GM23248 (cell line): Measurements from ENCODE around the gene BSPH1. TPM values are rescaled to one million over a fixed set of nuclear protein-coding genes. Genes with fewer than 3 reads are reported as not detected.

Source experiments
- DNase-seq: peaks from one replicate; pipeline ENCODE4 v3.0.0-alpha.2; 2015
- H2AFZ ChIP-seq: fragments of 200-600 bp; sonication (generic); 2 replicates; pipeline ENCODE4 v1.6.1; 2016; ENCODE audit warnings: antibody characterized with exemption
- H3F3A ChIP-seq: fragments of 200-600 bp; sonication (generic); 2 replicates; pipeline ENCODE4 v1.6.1; 2016; ENCODE audit warnings: mild to moderate bottlenecking, antibody characterized with exemption, mixed run types; ENCODE audit not compliant: insufficient read depth
- H3K27ac ChIP-seq: fragments of 200-600 bp; sonication (generic); 2 replicates; pipeline ENCODE4 v1.5.1; 2016; ENCODE audit warnings: mild to moderate bottlenecking
- H3K27me3 ChIP-seq: fragments of 200-600 bp; sonication (generic); replicated peaks from 2 replicates; pipeline ENCODE4 v1.6.1; 2016; ENCODE audit warnings: mild to moderate bottlenecking; ENCODE audit not compliant: insufficient read depth
- H3K36me3 ChIP-seq: fragments of 200-600 bp; sonication (generic); 2 replicates; pipeline ENCODE4 v1.6.1; 2016; ENCODE audit warnings: low read depth, mild to moderate bottlenecking
- H3K4me1 ChIP-seq: fragments of 200-600 bp; sonication (generic); 2 replicates; pipeline ENCODE4 v1.6.1; 2016; ENCODE audit warnings: mild to moderate bottlenecking; ENCODE audit not compliant: insufficient read depth
- H3K4me2 ChIP-seq: fragments of 200-600 bp; sonication (generic); one replicate; pipeline ENCODE4 v1.6.1; 2016; ENCODE audit warnings: mild to moderate bottlenecking; ENCODE audit not compliant: unreplicated experiment
- H3K4me3 ChIP-seq: fragments of 200-600 bp; sonication (generic); 2 replicates; pipeline ENCODE4 v1.5.1; 2016; ENCODE audit warnings: mild to moderate bottlenecking
- H3K79me2 ChIP-seq: fragments of 200-600 bp; sonication (generic); 2 replicates; pipeline ENCODE4 v1.6.1; 2016; ENCODE audit warnings: mild to moderate bottlenecking; ENCODE audit not compliant: insufficient read depth
- H3K9ac ChIP-seq: fragments of 200-600 bp; sonication (generic); 2 replicates; pipeline ENCODE4 v1.6.1; 2016; ENCODE audit warnings: mild to moderate bottlenecking
- H3K9me2 ChIP-seq: fragments of 200-600 bp; sonication (generic); 2 replicates; pipeline ENCODE4 v1.6.1; 2016; ENCODE audit warnings: mixed run types, mild to moderate bottlenecking, moderate library complexity; ENCODE audit not compliant: insufficient read depth
- H3K9me3 ChIP-seq: fragments of 200-600 bp; sonication (generic); one replicate; pipeline ENCODE4 v1.6.1; 2017; ENCODE audit warnings: low read depth
- H4K20me1 ChIP-seq: fragments of 200-600 bp; sonication (generic); 2 replicates; pipeline ENCODE4 v1.6.0; 2016; ENCODE audit not compliant: insufficient read depth
- EZH2 ChIP-seq: fragments of 200-600 bp; sonication (generic); IDR thresholded peaks from 2 replicates; pipeline ENCODE4 v1.6.1; 2018; ENCODE audit warnings: antibody characterized with exemption, mild to moderate bottlenecking; ENCODE audit not compliant: insufficient read depth, poor library complexity, severe bottlenecking
- EZH2phosphoT487 ChIP-seq: fragments of 200-600 bp; sonication (generic); IDR thresholded peaks from 2 replicates; pipeline ENCODE4 v1.6.1; 2018; ENCODE audit warnings: antibody characterized with exemption, moderate library complexity, mild to moderate bottlenecking, low read depth; ENCODE audit not compliant: insufficient read depth
- WGBS, 2 experiments: methylation state at CpG; one replicate each; pipeline ENCODE4 v1.1.6; 2015 to 2017; ENCODE audit warnings: low lambda C conversion rate in 2 of 2, low coverage in 1 of 2; ENCODE audit errors: missing lambda C conversion rate in 2 of 2; 5-methylcytosine and 5-hydroxymethylcytosine counted together
- in situ Hi-C: fragments of 300-500 bp; cut with MboI; formaldehyde crosslinking; loops from 2 replicates; pipeline ENCODE4 v1.15.0; 2020
- polyA plus RNA-seq: library from polyadenylated mRNA; unstranded; fragments of >200 nt; fragmentation: Nextera tagmentation; extraction: Ambion mirVana; gene quantifications from 2 replicates; pipeline ENCODE4 v1.2.1, GENCODE V29; 2016
- total RNA-seq: library from RNA; depleted of rRNA; stranded (reverse); fragments of >200 nt; shearing (Covaris generic); gene quantifications from 2 replicates; pipeline ENCODE4 v1.2.3, GENCODE V29; 2014

The BSPH1 gene
- total and polyA plus RNA-seq, 2 experiments from 2014 or later: not detected

- no peaks in the 10 kb centered on the region for H3K4me1 ChIP-seq
- no peaks in the 10 kb centered on the region for H3K9me2 ChIP-seq
- no peak overlapping the region for H3K9ac ChIP-seq
- H3K27ac ChIP-seq: no peak overlapping the region
- H3K27me3 ChIP-seq: peaks cover 5% of the 10 kb centered on the region; the same call in 1 of the 2 replicates
- H3K4me2 ChIP-seq: no peak overlapping the region
- H3K4me3 ChIP-seq: no peak overlapping the region
- no peaks in the 10 kb centered on the region for H3K9me3 ChIP-seq
- no peaks in the 10 kb centered on the region for H3F3A ChIP-seq
- WGBS, 2 experiments: 19 to 33% methylated on average over 3 of the region's 3 CpGs
- no peaks in the 10 kb centered on the region for H4K20me1 ChIP-seq
- DNase-seq: no peak
- H2AFZ ChIP-seq: no peak overlapping the region
- TF ChIP-seq EZH2: no peak
- no peaks in the 10 kb centered on the region for H3K79me2 ChIP-seq
- no peaks in the 10 kb centered on the region for H3K36me3 ChIP-seq
- in situ Hi-C loops: no loop called here
Measured at GRCh38 chr19:48025480-48025879, 33.5 kb upstream of the BSPH1 start.

GRCh38 chr19:48023518-48023917 lies 31.5 kb upstream of the BSPH1 start:
- H3K9ac ChIP-seq: no peak overlapping the region
- H3K4me3 ChIP-seq: no peak overlapping the region
- H3K27ac ChIP-seq: no peak overlapping the region
- H3K9me2 ChIP-seq: no peaks in the 10 kb centered on the region
- no peak overlapping the region for H2AFZ ChIP-seq
- H4K20me1 ChIP-seq: no peaks in the 10 kb centered on the region
- H3K4me1 ChIP-seq: no peaks in the 10 kb centered on the region
- no peaks in the 10 kb centered on the region for H3K79me2 ChIP-seq
- peaks cover 5% of the 10 kb centered on the region; the same call in 1 of the 2 replicates for H3K27me3 ChIP-seq
- TF ChIP-seq EZH2 (no peak), EZH2phosphoT487 (no peak)
- H3K36me3 ChIP-seq: no peaks in the 10 kb centered on the region
- H3F3A ChIP-seq: no peaks in the 10 kb centered on the region
- no peak overlapping the region for H3K4me2 ChIP-seq
- 60 to 64% methylated on average over 2 to 3 of the region's 3 CpGs for WGBS, 2 experiments
- in situ Hi-C loops: no loop called here
- H3K9me3 ChIP-seq: no peaks in the 10 kb centered on the region
- DNase-seq: no peak

DNA sequence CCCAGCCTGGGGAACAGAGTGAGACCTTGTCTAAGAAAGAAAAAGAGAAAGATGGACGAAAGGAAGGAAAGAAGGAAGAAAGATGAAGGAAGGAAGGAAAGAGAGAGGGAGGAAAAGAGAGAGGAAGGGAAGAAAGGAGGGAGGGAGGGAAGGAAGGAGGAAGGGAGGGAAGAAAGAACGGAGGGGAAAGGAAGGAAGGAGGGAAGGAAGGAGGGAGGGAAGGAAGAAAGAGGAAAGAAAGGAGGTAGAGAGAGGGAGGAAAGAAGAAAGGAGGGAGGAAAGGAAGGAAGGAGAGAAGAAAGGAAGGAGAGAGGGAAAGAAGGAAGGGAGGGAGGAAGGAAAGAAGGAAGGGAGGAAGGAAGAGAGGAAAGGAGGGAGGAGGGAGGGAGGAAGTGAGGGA lies 31.0 kb upstream of the BSPH1 start:
- H3K4me3 ChIP-seq: no peak overlapping the region
- TF ChIP-seq EZH2 (no peak), EZH2phosphoT487 (no peak)
- H3K9me2 ChIP-seq: no peaks in the 10 kb centered on the region
- peaks cover 5% of the 10 kb centered on the region; the same call in 1 of the 2 replicates for H3K27me3 ChIP-seq
- no peaks in the 10 kb centered on the region for H3F3A ChIP-seq
- H3K4me2 ChIP-seq: no peak overlapping the region
- DNase-seq: no peak
- no peak overlapping the region for H3K27ac ChIP-seq
- no peaks in the 10 kb centered on the region for H3K79me2 ChIP-seq
- H3K36me3 ChIP-seq: no peaks in the 10 kb centered on the region
- H4K20me1 ChIP-seq: no peaks in the 10 kb centered on the region
- H3K9me3 ChIP-seq: no peaks in the 10 kb centered on the region
- in situ Hi-C loops: no loop called here
- H3K9ac ChIP-seq: no peak overlapping the region
- 17 to 20% methylated on average over 1 to 2 of the region's 2 CpGs for WGBS, 2 experiments
- H3K4me1 ChIP-seq: no peaks in the 10 kb centered on the region
- H2AFZ ChIP-seq: no peak overlapping the region

DNA sequence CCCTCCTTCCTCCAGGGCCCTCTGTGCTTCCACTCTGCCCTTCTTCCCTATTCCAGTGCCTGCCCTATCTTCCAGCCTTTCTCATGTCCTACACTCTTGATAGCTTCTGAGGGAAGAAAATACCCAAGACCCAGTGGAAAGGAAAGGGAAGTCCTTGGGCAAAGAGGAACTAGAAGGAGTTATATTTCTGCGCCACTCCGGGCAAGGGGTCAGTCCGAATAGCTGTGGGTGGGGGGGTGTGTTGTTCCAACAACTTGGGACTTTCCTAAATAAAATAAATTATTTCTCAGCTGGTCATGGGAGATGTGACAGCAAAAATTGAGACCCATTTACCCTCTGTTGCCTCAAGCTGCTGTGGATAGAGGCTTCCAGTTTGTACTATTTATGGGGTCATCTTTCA lies 28.7 kb upstream of the BSPH1 start:
- H2AFZ ChIP-seq: no peak overlapping the region
- no peak overlapping the region for H3K27ac ChIP-seq
- no peak overlapping the region for H3K4me2 ChIP-seq
- no peaks in the 10 kb centered on the region for H3K9me3 ChIP-seq
- no peak for DNase-seq
- H3K27me3 ChIP-seq: peaks cover 10% of the 10 kb centered on the region; the same call in 1 of the 2 replicates
- TF ChIP-seq EZH2phosphoT487 (no peak), EZH2 (no peak)
- in situ Hi-C loops: no loop called here
- WGBS, 2 experiments: 40 to 45% methylated on average over 3 of the region's 3 CpGs
- H3K4me3 ChIP-seq: no peak overlapping the region
- no peaks in the 10 kb centered on the region for H3K79me2 ChIP-seq
- H3K9ac ChIP-seq: no peak overlapping the region
- no peaks in the 10 kb centered on the region for H3K36me3 ChIP-seq
- no peaks in the 10 kb centered on the region for H3K4me1 ChIP-seq
- no peaks in the 10 kb centered on the region for H3F3A ChIP-seq
- H3K9me2 ChIP-seq: no peaks in the 10 kb centered on the region
- H4K20me1 ChIP-seq: no peaks in the 10 kb centered on the region
